ENCODE measurements around the gene UNC13A.

Gene UNC13A

GRCh38 chr19:17726964-17727773, 39.0 kb upstream of the UNC13A start:
- in situ Hi-C loops (cut with MboI; ENCODE audit: low sequenced_read_pairs, unreplicated experiment): no loop called here
- DNase-seq (ENCODE audit: low spot score): no peak
- TF ChIP-seq, protein P1, sequence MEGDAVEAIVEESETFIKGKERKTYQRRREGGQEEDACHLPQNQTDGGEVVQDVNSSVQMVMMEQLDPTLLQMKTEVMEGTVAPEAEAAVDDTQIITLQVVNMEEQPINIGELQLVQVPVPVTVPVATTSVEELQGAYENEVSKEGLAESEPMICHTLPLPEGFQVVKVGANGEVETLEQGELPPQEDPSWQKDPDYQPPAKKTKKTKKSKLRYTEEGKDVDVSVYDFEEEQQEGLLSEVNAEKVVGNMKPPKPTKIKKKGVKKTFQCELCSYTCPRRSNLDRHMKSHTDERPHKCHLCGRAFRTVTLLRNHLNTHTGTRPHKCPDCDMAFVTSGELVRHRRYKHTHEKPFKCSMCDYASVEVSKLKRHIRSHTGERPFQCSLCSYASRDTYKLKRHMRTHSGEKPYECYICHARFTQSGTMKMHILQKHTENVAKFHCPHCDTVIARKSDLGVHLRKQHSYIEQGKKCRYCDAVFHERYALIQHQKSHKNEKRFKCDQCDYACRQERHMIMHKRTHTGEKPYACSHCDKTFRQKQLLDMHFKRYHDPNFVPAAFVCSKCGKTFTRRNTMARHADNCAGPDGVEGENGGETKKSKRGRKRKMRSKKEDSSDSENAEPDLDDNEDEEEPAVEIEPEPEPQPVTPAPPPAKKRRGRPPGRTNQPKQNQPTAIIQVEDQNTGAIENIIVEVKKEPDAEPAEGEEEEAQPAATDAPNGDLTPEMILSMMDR (IDR thresholded peaks at IDR 0.05; ENCODE audit: borderline replicate concordance, control extremely low read depth, extremely low read depth, insufficient read depth, missing control alignments): no peak

GRCh38 chr19:17726136-17726741, 38.1 kb upstream of the UNC13A start:
- no peak for DNase-seq (ENCODE audit: low spot score)
- in situ Hi-C loops (cut with MboI; ENCODE audit: low sequenced_read_pairs, unreplicated experiment): no loop called here
- TF ChIP-seq, protein P1 (IDR thresholded peaks at IDR 0.05; ENCODE audit: borderline replicate concordance, control extremely low read depth, extremely low read depth, insufficient read depth, missing control alignments): no peak

GRCh38 chr19:17725422-17726078, 37.4 kb upstream of the UNC13A start:
- peak; percentile 64 for DNase-seq (ENCODE audit: low spot score)
- in situ Hi-C loops (cut with MboI; ENCODE audit: low sequenced_read_pairs, unreplicated experiment): no loop called here
- TF ChIP-seq, protein P1 (IDR thresholded peaks at IDR 0.05; ENCODE audit: borderline replicate concordance, control extremely low read depth, extremely low read depth, insufficient read depth, missing control alignments): peak; percentile 64

DNA sequence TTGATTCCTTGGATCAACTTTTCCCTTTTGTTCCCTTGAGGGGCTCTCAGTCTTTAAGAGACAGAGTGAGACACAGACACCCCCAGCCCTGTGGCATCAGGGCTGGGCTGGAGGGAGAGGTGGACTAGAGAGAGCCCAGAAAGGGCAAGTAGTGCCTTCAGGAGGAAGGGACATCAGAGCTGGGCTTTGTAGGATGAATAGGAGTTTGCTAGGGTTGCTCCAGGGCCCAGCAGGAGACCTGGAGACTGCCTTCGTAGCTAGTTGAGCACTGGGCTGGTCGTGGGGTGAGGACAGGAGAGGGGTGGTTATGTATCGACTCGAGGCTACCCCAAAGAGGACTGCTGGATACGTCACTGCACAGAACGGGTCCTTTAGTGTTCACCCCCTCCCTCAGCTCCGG, 36.5 kb upstream of the UNC13A start:
- no peak for DNase-seq (ENCODE audit: low spot score)
- in situ Hi-C loops (cut with MboI; ENCODE audit: low sequenced_read_pairs, unreplicated experiment): no loop called here
- TF ChIP-seq, protein P1 (IDR thresholded peaks at IDR 0.05; ENCODE audit: borderline replicate concordance, control extremely low read depth, extremely low read depth, insufficient read depth, missing control alignments): no peak

GRCh38 chr19:17722655-17723240, 34.6 kb upstream of the UNC13A start:
- in situ Hi-C loops (cut with MboI; ENCODE audit: low sequenced_read_pairs, unreplicated experiment): no loop called here

DNA sequence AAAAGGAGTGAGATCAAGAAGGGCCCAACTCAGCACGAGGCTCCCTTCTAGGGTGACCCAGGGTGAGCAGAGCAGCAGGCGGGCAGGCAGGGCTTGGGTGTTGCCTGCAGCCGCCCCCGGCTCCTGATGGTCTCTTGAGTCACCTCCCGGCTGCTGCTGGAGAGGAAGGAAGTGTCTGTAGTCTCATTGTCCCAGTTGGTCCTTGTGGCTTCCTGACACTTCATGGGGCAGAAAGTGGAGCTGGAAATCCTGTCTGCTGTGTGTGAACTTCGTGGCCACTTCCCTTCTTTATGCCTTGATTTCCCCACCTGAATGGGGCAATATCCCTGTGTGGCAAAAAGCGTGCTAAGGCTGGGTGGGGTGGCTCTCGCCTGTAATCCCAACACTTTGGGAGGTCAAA, 33.7 kb upstream of the UNC13A start:
- DNase-seq (ENCODE audit: low spot score): peak; percentile 43
- TF ChIP-seq, protein P1 (IDR thresholded peaks at IDR 0.05; ENCODE audit: borderline replicate concordance, control extremely low read depth, extremely low read depth, insufficient read depth, missing control alignments): no peak
- in situ Hi-C loops (cut with MboI; ENCODE audit: low sequenced_read_pairs, unreplicated experiment): no loop called here

More at GRCh38 chr19:17722655-17723240, 34.6 kb upstream of the UNC13A start:
- no peak for DNase-seq (ENCODE audit: low spot score)
- TF ChIP-seq, protein P1 (IDR thresholded peaks at IDR 0.05; ENCODE audit: borderline replicate concordance, control extremely low read depth, extremely low read depth, insufficient read depth, missing control alignments): no peak

Measured in GM13976 (cell line).